Measurements from ENCODE around the gene RLBP1.

DNA sequence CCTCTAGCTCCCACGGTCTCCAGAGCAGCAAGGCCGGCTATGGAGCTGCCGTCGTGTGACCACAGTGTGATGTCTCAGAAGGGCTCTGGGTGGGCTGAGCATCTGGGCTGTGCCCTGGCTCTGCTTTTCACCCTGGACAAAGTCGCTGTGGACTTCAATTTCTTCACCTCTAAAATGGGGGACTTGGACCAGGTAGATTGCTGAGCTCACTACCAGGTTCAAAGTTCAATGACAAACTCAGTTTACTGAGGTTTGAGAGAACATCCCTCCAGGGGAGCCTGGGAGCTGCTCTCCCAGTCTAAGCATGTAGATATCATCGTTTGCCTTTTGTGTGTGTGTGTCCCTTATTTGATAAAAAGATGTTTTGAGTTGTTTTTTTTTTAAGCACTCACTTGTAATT, 25.1 kb downstream of the RLBP1 start:
- no peak for TF ChIP-seq CTCF (IDR thresholded peaks at IDR 0.05; ENCODE audit: low read depth, low read length)
- TF ChIP-seq POLR2A (IDR thresholded peaks at IDR 0.05; ENCODE audit: extremely low read depth, insufficient read length): no peak
- TF ChIP-seq, protein P1, sequence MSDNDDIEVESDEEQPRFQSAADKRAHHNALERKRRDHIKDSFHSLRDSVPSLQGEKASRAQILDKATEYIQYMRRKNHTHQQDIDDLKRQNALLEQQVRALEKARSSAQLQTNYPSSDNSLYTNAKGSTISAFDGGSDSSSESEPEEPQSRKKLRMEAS (IDR thresholded peaks at IDR 0.05; ENCODE audit: low read depth, low read length): no peak
